IMR-90 (cell line): ENCODE results near the gene NLRC5.

Source experiments
- BHLHE40 ChIP-seq: fragments of 150-350 bp; IDR thresholded peaks from 2 replicates; pipeline ENCODE4 v1.6.1; 2016; ENCODE audit warnings: mild to moderate bottlenecking, low read depth, low read length
- CHD1 ChIP-seq: IDR thresholded peaks from 2 replicates; pipeline ENCODE4 v1.6.1; 2012; ENCODE audit warnings: low read depth, low read length, improper control_type of control experiment
- CTCF ChIP-seq: conservative IDR thresholded peaks from 2 replicates; pipeline ENCODE4 v1.5.1; 2012; ENCODE audit warnings: mild to moderate bottlenecking, low read depth, low read length, improper control_type of control experiment
- MXI1 ChIP-seq: IDR thresholded peaks from 2 replicates; pipeline ENCODE4 v1.6.1; 2012; ENCODE audit warnings: low read depth, mild to moderate bottlenecking, low read length, moderate library complexity, borderline replicate concordance
- NFE2L2 ChIP-seq: fragments of 150-350 bp; IDR thresholded peaks from 2 replicates; pipeline ENCODE4 v1.6.1; 2016; ENCODE audit warnings: low read depth, mild to moderate bottlenecking, low read length
- POLR2A ChIP-seq: IDR thresholded peaks from 2 replicates; pipeline ENCODE4 v1.6.1; 2012; ENCODE audit warnings: mild to moderate bottlenecking, low read depth, low read length
- RAD21 ChIP-seq: IDR thresholded peaks from 2 replicates; pipeline ENCODE4 v1.6.1; 2012; ENCODE audit warnings: low read length, improper control_type of control experiment
- RCOR1 ChIP-seq: IDR thresholded peaks from 2 replicates; pipeline ENCODE4 v1.6.1; 2012; ENCODE audit warnings: mild to moderate bottlenecking, low read length, improper control_type of control experiment; ENCODE audit not compliant: insufficient replicate concordance
- RFX5 ChIP-seq: IDR thresholded peaks from 2 replicates; pipeline ENCODE4 v1.8.0; 2012; ENCODE audit warnings: low read depth, mild to moderate bottlenecking, low read length, moderate library complexity
- SMC3 ChIP-seq: fragments of 150-350 bp; IDR thresholded peaks from 2 replicates; pipeline ENCODE4 v1.6.1; 2016; ENCODE audit warnings: low read depth, mild to moderate bottlenecking, antibody characterized with exemption, low read length, moderate library complexity
- USF2 ChIP-seq: fragments of 150-350 bp; IDR thresholded peaks from 2 replicates; pipeline ENCODE4 v1.6.1; 2017; ENCODE audit warnings: mild to moderate bottlenecking, antibody characterized with exemption, low read length, low read depth

GRCh38 chr16:57060323-57061083, 71.1 kb downstream of the NLRC5 start:
- TF ChIP-seq CTCF (no peak), CHD1 (no peak), POLR2A (no peak), BHLHE40 (no peak), SMC3 (no peak), RAD21 (no peak), USF2 (no peak), RCOR1 (no peak), RFX5 (no peak), MXI1 (no peak), NFE2L2 (no peak)
